Vagina (tissue), 2 donors: ENCODE results near the gene SKAP1. TPM values are rescaled to one million over a fixed set of nuclear protein-coding genes. Genes with fewer than 3 reads are reported as not detected.

Experiments used
- DNase-seq, 2 donors: peaks; one replicate each; pipeline ENCODE4 v3.0.0-alpha.2; 2017; ENCODE audit errors: extremely low spot score in 2 of 2
- H3K27ac ChIP-seq: fragments of 200-600 bp; sonication (generic); one replicate; pipeline ENCODE4 v1.5.1; 2019
- H3K27me3 ChIP-seq: fragments of 200-600 bp; sonication (generic); one replicate; pipeline ENCODE4 v1.5.1; 2019
- H3K36me3 ChIP-seq, 2 donors: fragments of 200-600 bp; sonication (generic); one replicate each; pipeline ENCODE4 v1.5.1; 2017 to 2019
- H3K4me1 ChIP-seq: fragments of 200-600 bp; sonication (generic); one replicate; pipeline ENCODE4 v1.5.1; 2019
- H3K4me3 ChIP-seq, 2 donors: fragments of 200-600 bp; sonication (generic); 1 replicate in 1 of 2; 2 replicates in 1 of 2; pipeline ENCODE4 v1.5.1; 2016 to 2019
- H3K9me3 ChIP-seq: fragments of 200-600 bp; sonication (generic); one replicate; pipeline ENCODE4 v1.5.1; 2019
- POLR2A ChIP-seq, 2 donors: fragments of 450-650 bp; IDR thresholded peaks; one replicate each; pipeline ENCODE4 v1.6.1; 2017; ENCODE audit warnings: antibody characterized with exemption in 2 of 2, mild to moderate bottlenecking in 2 of 2, moderate library complexity in 2 of 2
- POLR2AphosphoS5 ChIP-seq, 2 donors: sonication (generic); formaldehyde crosslinking; IDR thresholded peaks; one replicate each; pipeline ENCODE4 v1.9.0; 2017; ENCODE audit warnings: antibody characterized with exemption in 2 of 2, mild to moderate bottlenecking in 2 of 2, low read depth in 1 of 2; ENCODE audit not compliant: insufficient read depth in 1 of 2
- intact Hi-C: fragments of 100-400 bp; cut with DNase I; formaldehyde crosslinking; loops from one replicate; pipeline ENCODE4 v1.15.1; 2023
- total RNA-seq: library from RNA; depleted of rRNA; stranded (reverse); fragments of >200 nt; gene quantifications from one replicate; pipeline ENCODE4 v1.2.3, GENCODE V29; 2016
- TF ChIP-seq, protein P1 (sequence below), 3 experiments: fragments of 450-650 bp in 2 of 3; fragments of 200-600 bp in 1 of 3; sonication (generic) in 1 of 3; IDR thresholded peaks; one replicate each; pipeline ENCODE4 v1.5.1; 2017 to 2019; ENCODE audit warnings: antibody characterized with exemption in 3 of 3, mild to moderate bottlenecking in 2 of 3, moderate library complexity in 2 of 3

The SKAP1 gene
- total RNA-seq, 1 donor from 2014 or later, result 5.6 TPM

DNA sequence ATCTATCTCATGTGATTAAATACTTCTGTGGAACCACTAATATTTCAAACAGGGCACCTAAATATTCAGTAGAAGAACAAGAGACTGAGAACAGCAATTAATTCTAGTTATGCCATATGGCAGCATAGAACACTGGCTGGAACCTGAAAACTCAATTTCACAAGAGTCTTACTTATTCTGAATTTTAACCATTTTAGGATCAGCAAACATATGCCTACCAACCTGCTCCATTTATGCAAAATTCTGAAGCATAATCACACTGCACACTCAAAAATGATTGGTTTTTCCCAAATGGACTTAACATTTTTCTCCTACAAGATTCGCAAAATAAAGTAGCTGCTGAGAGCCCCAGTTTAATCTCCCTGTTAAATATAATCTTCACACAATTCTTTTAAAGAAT, 43.2 kb downstream of the SKAP1 start:
- Histone ChIP-seq H3K4me3 (no peak overlapping the region), H3K27ac (no peak overlapping the region), H3K4me1 (no peaks in the 10 kb centered on the region), H3K36me3 (no peaks in the 10 kb centered on the region), H3K9me3 (no peaks in the 10 kb centered on the region), H3K27me3 (no peaks in the 10 kb centered on the region)
- intact Hi-C loops, result no loop called here
- TF ChIP-seq POLR2A (IDR thresholded peaks at IDR 0.05), result no peak
- DNase-seq, result no peak

- H3K27ac ChIP-seq, result no peak overlapping the region
- no peak overlapping the region for H3K4me3 ChIP-seq
- no peaks in the 10 kb centered on the region for H3K27me3 ChIP-seq
- TF ChIP-seq, protein P1, sequence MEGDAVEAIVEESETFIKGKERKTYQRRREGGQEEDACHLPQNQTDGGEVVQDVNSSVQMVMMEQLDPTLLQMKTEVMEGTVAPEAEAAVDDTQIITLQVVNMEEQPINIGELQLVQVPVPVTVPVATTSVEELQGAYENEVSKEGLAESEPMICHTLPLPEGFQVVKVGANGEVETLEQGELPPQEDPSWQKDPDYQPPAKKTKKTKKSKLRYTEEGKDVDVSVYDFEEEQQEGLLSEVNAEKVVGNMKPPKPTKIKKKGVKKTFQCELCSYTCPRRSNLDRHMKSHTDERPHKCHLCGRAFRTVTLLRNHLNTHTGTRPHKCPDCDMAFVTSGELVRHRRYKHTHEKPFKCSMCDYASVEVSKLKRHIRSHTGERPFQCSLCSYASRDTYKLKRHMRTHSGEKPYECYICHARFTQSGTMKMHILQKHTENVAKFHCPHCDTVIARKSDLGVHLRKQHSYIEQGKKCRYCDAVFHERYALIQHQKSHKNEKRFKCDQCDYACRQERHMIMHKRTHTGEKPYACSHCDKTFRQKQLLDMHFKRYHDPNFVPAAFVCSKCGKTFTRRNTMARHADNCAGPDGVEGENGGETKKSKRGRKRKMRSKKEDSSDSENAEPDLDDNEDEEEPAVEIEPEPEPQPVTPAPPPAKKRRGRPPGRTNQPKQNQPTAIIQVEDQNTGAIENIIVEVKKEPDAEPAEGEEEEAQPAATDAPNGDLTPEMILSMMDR (IDR thresholded peaks at IDR 0.05), result no peak
- intact Hi-C loops, result no loop called here
- no peaks in the 10 kb centered on the region for H3K9me3 ChIP-seq
- no peak for DNase-seq
- no peaks in the 10 kb centered on the region for H3K36me3 ChIP-seq
- no peaks in the 10 kb centered on the region for H3K4me1 ChIP-seq
These were observed 44.7 kb downstream of the SKAP1 start for GRCh38 chr17:48385319-48385718.

DNA sequence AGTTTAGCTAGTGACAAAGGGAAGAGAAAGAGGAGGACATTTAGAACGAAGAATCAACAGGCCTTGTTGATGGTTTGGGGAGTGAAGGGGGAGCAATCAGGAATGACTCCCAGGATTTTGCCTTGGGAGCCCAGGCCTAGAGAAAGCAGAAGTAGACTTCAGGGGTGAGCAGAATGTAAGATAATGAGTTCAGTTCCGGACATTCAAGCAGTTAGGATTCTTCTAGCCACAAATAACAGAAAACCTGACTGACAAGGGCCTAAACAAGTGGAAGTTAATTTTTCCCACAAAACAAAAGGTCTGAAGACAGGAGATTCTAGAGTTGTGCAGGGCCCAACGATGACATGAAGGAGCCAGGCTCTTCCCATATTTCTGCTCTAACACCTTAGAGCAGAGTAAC, 45.9 kb downstream of the SKAP1 start:
- H3K36me3 ChIP-seq, result no peaks in the 10 kb centered on the region
- H3K4me1 ChIP-seq, result no peaks in the 10 kb centered on the region
- H3K4me3 ChIP-seq, result no peak overlapping the region
- TF ChIP-seq POLR2A (IDR thresholded peaks at IDR 0.05), result no peak
- no peak overlapping the region for H3K27ac ChIP-seq
- no peaks in the 10 kb centered on the region for H3K27me3 ChIP-seq
- DNase-seq, result no peak
- intact Hi-C loops, result no loop called here
- no peaks in the 10 kb centered on the region for H3K9me3 ChIP-seq

DNA sequence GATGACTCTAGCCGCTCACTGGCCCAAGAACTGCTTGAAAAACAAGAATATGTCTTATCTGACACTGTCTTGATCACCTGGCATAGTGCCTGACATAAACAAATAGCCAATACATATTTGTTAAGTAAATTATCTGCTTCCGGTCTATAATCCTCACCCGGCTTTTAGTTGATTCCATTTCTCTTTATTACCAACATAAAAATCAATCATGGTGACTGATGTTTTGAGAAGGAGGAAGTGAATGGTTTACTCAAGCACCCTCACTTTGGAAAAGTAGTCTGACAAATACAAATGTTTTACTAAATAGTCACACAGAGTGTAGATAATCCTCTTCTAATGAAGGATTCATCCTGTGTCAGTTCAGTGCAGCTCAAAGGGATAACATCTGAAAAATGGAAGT, 47.0 kb downstream of the SKAP1 start:
- H3K27ac ChIP-seq, result no peak overlapping the region
- DNase-seq, result no peak
- no peaks in the 10 kb centered on the region for H3K27me3 ChIP-seq
- H3K36me3 ChIP-seq, result no peaks in the 10 kb centered on the region
- H3K4me3 ChIP-seq, result no peak overlapping the region
- no peaks in the 10 kb centered on the region for H3K4me1 ChIP-seq
- no peak for TF ChIP-seq POLR2A (IDR thresholded peaks at IDR 0.05)
- TF ChIP-seq POLR2AphosphoS5 (IDR thresholded peaks at IDR 0.05; ENCODE audit: insufficient read depth in 1 of 2, low read depth in 1 of 2), result no peak
- TF ChIP-seq, protein P1 (IDR thresholded peaks at IDR 0.05), result no peak
- no peaks in the 10 kb centered on the region for H3K9me3 ChIP-seq
- intact Hi-C loops, result no loop called here

GRCh38 chr17:48378708-48379392, 51.2 kb downstream of the SKAP1 start:
- H3K4me3 ChIP-seq, result no peak overlapping the region
- no peaks in the 10 kb centered on the region for H3K9me3 ChIP-seq
- H3K4me1 ChIP-seq, result no peaks in the 10 kb centered on the region
- no peak for TF ChIP-seq POLR2AphosphoS5 (IDR thresholded peaks at IDR 0.05; ENCODE audit: insufficient read depth in 1 of 2, low read depth in 1 of 2)
- TF ChIP-seq, protein P1 (IDR thresholded peaks at IDR 0.05), result no peak
- no peak for TF ChIP-seq POLR2A (IDR thresholded peaks at IDR 0.05)
- no peak for DNase-seq
- intact Hi-C loops, result no loop called here
- H3K36me3 ChIP-seq, result no peaks in the 10 kb centered on the region
- H3K27ac ChIP-seq, result no peak overlapping the region
- H3K27me3 ChIP-seq, result no peaks in the 10 kb centered on the region

- no peaks in the 10 kb centered on the region for H3K27me3 ChIP-seq
- TF ChIP-seq POLR2AphosphoS5 (IDR thresholded peaks at IDR 0.05; ENCODE audit: insufficient read depth in 1 of 2, low read depth in 1 of 2) (no peak), POLR2A (IDR thresholded peaks at IDR 0.05) (no peak)
- no peaks in the 10 kb centered on the region for H3K36me3 ChIP-seq
- H3K9me3 ChIP-seq, result no peaks in the 10 kb centered on the region
- DNase-seq, result no peak
- H3K4me3 ChIP-seq, result no peak overlapping the region
- no peak overlapping the region for H3K27ac ChIP-seq
- intact Hi-C loops, result no loop called here
- H3K4me1 ChIP-seq, result no peaks in the 10 kb centered on the region
These were observed 51.8 kb downstream of the SKAP1 start for GRCh38 chr17:48378238-48378637.
